IMR-90 (cell line): ENCODE results near the gene IRF5. TPM values are rescaled to one million over a fixed set of nuclear protein-coding genes. Genes with fewer than 3 reads are reported as not detected.

Source experiments
- ATAC-seq: fragments of 200-7000 bp; cut with Tn5 transposase; 2 replicates; pipeline ENCODE4 v1.9.1; 2020; ENCODE audit warnings: low read depth, mild to moderate bottlenecking, moderate library complexity
- BruUV-seq: library from RNA; stranded (reverse); fragments of 400-500 nt; replicated peaks from 2 replicates; lab custom pipeline; 2021; lab: Mats Ljungman, UMichigan
- CTCF ChIA-PET: fragments of 300-600 bp; formaldehyde crosslinking; extraction: SDS; loops from one replicate; lab custom pipeline; 2021; ENCODE audit warnings: antibody characterized with exemption; lab: Yijun Ruan, JAX
- POLR2A ChIA-PET: fragments of 300-600 bp; sonication (Branson Sonifier 250); formaldehyde crosslinking; loops from one replicate; lab custom pipeline; 2022; ENCODE audit warnings: antibody characterized with exemption; ENCODE audit not compliant: unreplicated experiment; lab: Charles Lee
- DNase-seq: peaks from one replicate; pipeline ENCODE4 v3.0.0; 2013
- H2AFZ ChIP-seq: replicated peaks from 2 replicates; pipeline ENCODE3; 2013; ENCODE audit warnings: low read length, mild to moderate bottlenecking; ENCODE audit not compliant: poor library complexity
- H2AK5ac ChIP-seq: 2 replicates; pipeline ENCODE4 v1.6.1; 2013; ENCODE audit warnings: low read depth, low read length, inconsistent platforms
- H2AK9ac ChIP-seq: replicated peaks from 2 replicates; pipeline ENCODE3; 2013; ENCODE audit warnings: mild to moderate bottlenecking, low read depth, low read length, moderate library complexity; ENCODE audit not compliant: poor library complexity
- H2BK120ac ChIP-seq: 2 replicates; pipeline ENCODE4 v1.6.1; 2013; ENCODE audit warnings: low read depth, low read length, inconsistent platforms
- H2BK15ac ChIP-seq: 3 replicates; pipeline ENCODE4 v1.6.1; 2013; ENCODE audit warnings: low read depth, low read length, inconsistent platforms
- H2BK20ac ChIP-seq: 2 replicates; pipeline ENCODE4 v1.6.1; 2013; ENCODE audit warnings: low read depth, mild to moderate bottlenecking, inconsistent platforms, low read length, moderate library complexity
- H2BK5ac ChIP-seq: 2 replicates; pipeline ENCODE4 v1.6.1; 2013; ENCODE audit warnings: mild to moderate bottlenecking, low read depth, low read length, inconsistent platforms; ENCODE audit not compliant: poor library complexity, severe bottlenecking
- H3K14ac ChIP-seq: replicated peaks from 2 replicates; pipeline ENCODE4 v1.6.1; 2013; ENCODE audit warnings: low read depth, low read length, inconsistent platforms
- H3K18ac ChIP-seq: 2 replicates; pipeline ENCODE4 v1.6.1; 2013; ENCODE audit warnings: low read depth, low read length, control low read depth
- H3K23ac ChIP-seq: 2 replicates; pipeline ENCODE4 v1.6.1; 2013; ENCODE audit warnings: low read depth, low read length, inconsistent platforms
- H3K27ac ChIP-seq: 2 replicates; pipeline ENCODE4 v1.5.1; 2013; ENCODE audit warnings: mild to moderate bottlenecking, control low read depth, low read length; ENCODE audit not compliant: insufficient read depth
- H3K27me3 ChIP-seq: 2 replicates; pipeline ENCODE4 v1.6.1; 2013; ENCODE audit warnings: low read length; ENCODE audit not compliant: control insufficient read depth, insufficient read depth
- H3K36me3 ChIP-seq: 2 replicates; pipeline ENCODE4 v1.6.1; 2013; ENCODE audit warnings: low read length, mixed read lengths; ENCODE audit not compliant: control insufficient read depth, insufficient read depth
- H3K4ac ChIP-seq: 2 replicates; pipeline ENCODE4 v1.6.1; 2013; ENCODE audit warnings: low read depth, low read length, inconsistent platforms
- H3K4me1 ChIP-seq: 2 replicates; pipeline ENCODE4 v1.6.1; 2013; ENCODE audit warnings: low read length, mixed read lengths; ENCODE audit not compliant: control insufficient read depth, insufficient read depth
- H3K4me2 ChIP-seq: 2 replicates; pipeline ENCODE4 v1.6.1; 2013; ENCODE audit warnings: low read depth, mild to moderate bottlenecking, control low read depth, low read length, moderate library complexity
- H3K4me3 ChIP-seq: 2 replicates; pipeline ENCODE4 v1.5.1; 2013; ENCODE audit warnings: low read depth, mild to moderate bottlenecking, control low read depth, low read length, moderate library complexity; ENCODE audit not compliant: insufficient read depth
- H3K56ac ChIP-seq: 2 replicates; pipeline ENCODE4 v1.6.1; 2013; ENCODE audit warnings: low read length, inconsistent platforms; ENCODE audit not compliant: insufficient read depth; ENCODE audit errors: extremely low read depth
- H3K79me1 ChIP-seq, 2 experiments: 2 replicates each; pipeline ENCODE4 v1.6.1; 2013; ENCODE audit warnings: low read length in 2 of 2, inconsistent platforms in 1 of 2, low read depth in 1 of 2
- H3K9ac ChIP-seq: 2 replicates; pipeline ENCODE4 v1.6.1; 2013; ENCODE audit warnings: low read depth, low read length, control low read depth
- H3K9me1 ChIP-seq: 2 replicates; pipeline ENCODE4 v1.6.1; 2013; ENCODE audit warnings: low read length, inconsistent platforms; ENCODE audit not compliant: insufficient read depth
- H3K9me3 ChIP-seq: 2 replicates; pipeline ENCODE4 v1.6.1; 2013; ENCODE audit warnings: low read length; ENCODE audit not compliant: control insufficient read depth, insufficient read depth
- H4K20me1 ChIP-seq: 2 replicates; pipeline ENCODE4 v1.6.1; 2013; ENCODE audit warnings: low read length, inconsistent platforms; ENCODE audit not compliant: insufficient read depth
- H4K5ac ChIP-seq: 2 replicates; pipeline ENCODE4 v1.6.1; 2013; ENCODE audit warnings: mild to moderate bottlenecking, low read depth, low read length, control low read depth
- H4K8ac ChIP-seq, 2 experiments: 2 replicates each; pipeline ENCODE4 v1.6.1; 2013; ENCODE audit warnings: low read depth in 2 of 2, low read length in 2 of 2, control low read depth in 1 of 2, inconsistent platforms in 1 of 2
- H4K91ac ChIP-seq: 2 replicates; pipeline ENCODE4 v1.6.1; 2013; ENCODE audit warnings: low read depth, low read length, inconsistent platforms; ENCODE audit not compliant: insufficient read depth
- BHLHE40 ChIP-seq: fragments of 150-350 bp; IDR thresholded peaks from 2 replicates; pipeline ENCODE4 v1.6.1; 2016; ENCODE audit warnings: mild to moderate bottlenecking, low read depth, low read length
- CEBPB ChIP-seq: IDR thresholded peaks from 2 replicates; pipeline ENCODE4 v1.6.1; 2012; ENCODE audit warnings: low read depth, low read length, improper control_type of control experiment
- CHD1 ChIP-seq: IDR thresholded peaks from 2 replicates; pipeline ENCODE4 v1.6.1; 2012; ENCODE audit warnings: low read depth, low read length, improper control_type of control experiment
- ELK1 ChIP-seq: fragments of 150-350 bp; IDR thresholded peaks from 2 replicates; pipeline ENCODE4 v1.6.1; 2016; ENCODE audit warnings: low read depth, mild to moderate bottlenecking, low read length, moderate library complexity, borderline replicate concordance
- FOS ChIP-seq: fragments of 150-350 bp; IDR thresholded peaks from 2 replicates; pipeline ENCODE4 v1.6.1; 2016; ENCODE audit warnings: low read depth, low read length
- MAFK ChIP-seq: IDR thresholded peaks from 2 replicates; pipeline ENCODE4 v1.6.1; 2012; ENCODE audit warnings: low read depth, low read length, improper control_type of control experiment
- MAZ ChIP-seq: IDR thresholded peaks from 2 replicates; pipeline ENCODE4 v1.6.1; 2012; ENCODE audit warnings: low read depth, mild to moderate bottlenecking, low read length, improper control_type of control experiment, moderate library complexity, borderline replicate concordance
- MXI1 ChIP-seq: IDR thresholded peaks from 2 replicates; pipeline ENCODE4 v1.6.1; 2012; ENCODE audit warnings: low read depth, mild to moderate bottlenecking, low read length, moderate library complexity, borderline replicate concordance
- NFE2L2 ChIP-seq: fragments of 150-350 bp; IDR thresholded peaks from 2 replicates; pipeline ENCODE4 v1.6.1; 2016; ENCODE audit warnings: low read depth, mild to moderate bottlenecking, low read length
- POLR2A ChIP-seq: IDR thresholded peaks from 2 replicates; pipeline ENCODE4 v1.6.1; 2012; ENCODE audit warnings: mild to moderate bottlenecking, low read depth, low read length
- RAD21 ChIP-seq: IDR thresholded peaks from 2 replicates; pipeline ENCODE4 v1.6.1; 2012; ENCODE audit warnings: low read length, improper control_type of control experiment
- RFX5 ChIP-seq: IDR thresholded peaks from 2 replicates; pipeline ENCODE4 v1.8.0; 2012; ENCODE audit warnings: low read depth, mild to moderate bottlenecking, low read length, moderate library complexity
- SMC3 ChIP-seq: fragments of 150-350 bp; IDR thresholded peaks from 2 replicates; pipeline ENCODE4 v1.6.1; 2016; ENCODE audit warnings: low read depth, mild to moderate bottlenecking, antibody characterized with exemption, low read length, moderate library complexity
- USF2 ChIP-seq: fragments of 150-350 bp; IDR thresholded peaks from 2 replicates; pipeline ENCODE4 v1.6.1; 2017; ENCODE audit warnings: mild to moderate bottlenecking, antibody characterized with exemption, low read length, low read depth
- WGBS, 2 experiments: methylation state at CpG; one replicate each; pipeline versions ENCODE4 v1.1.5 to v1.1.7; 2013; ENCODE audit warnings: missing lambda C conversion rate in 2 of 2; ENCODE audit not compliant: insufficient read length in 1 of 2; ENCODE audit errors: extremely low coverage in 2 of 2; 5-methylcytosine and 5-hydroxymethylcytosine counted together
- dilution Hi-C: fragments of 300-500 bp; cut with HindIII; formaldehyde crosslinking; loops from one replicate; pipeline ENCODE4 v1.14.3; 2018; ENCODE audit warnings: low sequenced_read_pairs; ENCODE audit not compliant: unreplicated experiment
- in situ Hi-C: fragments of 300-500 bp; cut with MboI; formaldehyde crosslinking; loops from 3 replicates; pipeline ENCODE4 v1.14.3; 2019; ENCODE audit warnings: low sequenced_read_pairs, inconsistent platforms, mixed read lengths
- intact Hi-C: fragments of 100-400 bp; cut with micrococcal nuclease; formaldehyde crosslinking; loops from 2 replicates; pipeline ENCODE4 v1.10.0; 2022
- polyA plus RNA-seq, 3 experiments: library from polyadenylated mRNA; depleted of rRNA; stranded (reverse); fragments of >200 nt; gene quantifications; 2 replicates each; pipeline ENCODE4 v1.2.3, GENCODE V29; 2012; ENCODE audit warnings: low replicate concordance in 1 of 3
- total RNA-seq: library from RNA; depleted of rRNA; stranded (reverse); fragments of >200 nt; gene quantifications from 2 replicates; pipeline ENCODE4 v1.2.3, GENCODE V29; 2012
- TF ChIP-seq, protein P1 (sequence below): conservative IDR thresholded peaks from 2 replicates; pipeline ENCODE4 v1.5.1; 2012; ENCODE audit warnings: mild to moderate bottlenecking, low read depth, low read length, improper control_type of control experiment

Gene IRF5
- total and polyA plus RNA-seq, 2 of the 4 experiments (the other 2 are of a cell fraction), result 0.14 to 0.18 TPM

GRCh38 chr7:128902761-128903585 is 34.8 kb upstream of the IRF5 start:
- Histone ChIP-seq H3K9me3 (peaks cover 2% of the 10 kb centered on the region; the same call in 1 of the 2 replicates), H3K79me1 (no peaks in the 10 kb centered on the region), H2BK15ac (no peak overlapping the region), H3K4me3 (no peak overlapping the region), H3K4ac (no peak overlapping the region), H2AK5ac (no peak overlapping the region), H3K56ac (no peak overlapping the region), H3K23ac (no peak overlapping the region), H4K91ac (no peak overlapping the region), H2BK5ac (no peak overlapping the region), H3K4me2 (no peak overlapping the region), H3K4me1 (peaks cover 2% of the 10 kb centered on the region; the same call in 1 of the 2 replicates), H2BK120ac (no peak overlapping the region), H2BK20ac (no peak overlapping the region), H3K18ac (no peak overlapping the region), H3K27me3 (peaks cover 20% of the 10 kb centered on the region), H3K27ac (no peak overlapping the region), H3K9ac (no peak overlapping the region), H4K20me1 (no peaks in the 10 kb centered on the region), H2AK9ac (no peak overlapping the region), H4K5ac (no peak overlapping the region), H4K8ac (no peak overlapping the region), H3K9me1 (no peaks in the 10 kb centered on the region), H3K14ac (no peak overlapping the region), H2AFZ (peak overlapping the region; percentile 0), H3K36me3 (no peaks in the 10 kb centered on the region)
- dilution Hi-C loops (no loop called here), intact Hi-C loops (no loop called here), in situ Hi-C loops (loop anchor here (5.0 kb wide), 1 partner anchor 189 kb away; no protein-coding TSS in a partner anchor)
- ATAC-seq (peak; percentile 24; the same call in 1 of the 2 replicates), DNase-seq (peak; percentile 8)
- POLR2A ChIA-PET, result no interaction called here
- CTCF ChIA-PET, result interaction anchor here (1.0 kb wide), 1 partner anchor 189 kb away, joined by 3 read pairs; no protein-coding TSS in a partner anchor
- no TSS peak for BruUV-seq
- WGBS, 2 experiments, result 73% methylated on average over 8 of the region's 12 CpGs; no CpG with 5 or more reads in 1 of the 2 experiments
- TF ChIP-seq RAD21 (no peak), SMC3 (no peak), ELK1 (no peak), MXI1 (no peak), MAFK (no peak), FOS (no peak), MAZ (no peak), USF2 (no peak), CHD1 (no peak), NFE2L2 (no peak), POLR2A (no peak), BHLHE40 (no peak), CEBPB (no peak), RFX5 (no peak)
- TF ChIP-seq, protein P1, sequence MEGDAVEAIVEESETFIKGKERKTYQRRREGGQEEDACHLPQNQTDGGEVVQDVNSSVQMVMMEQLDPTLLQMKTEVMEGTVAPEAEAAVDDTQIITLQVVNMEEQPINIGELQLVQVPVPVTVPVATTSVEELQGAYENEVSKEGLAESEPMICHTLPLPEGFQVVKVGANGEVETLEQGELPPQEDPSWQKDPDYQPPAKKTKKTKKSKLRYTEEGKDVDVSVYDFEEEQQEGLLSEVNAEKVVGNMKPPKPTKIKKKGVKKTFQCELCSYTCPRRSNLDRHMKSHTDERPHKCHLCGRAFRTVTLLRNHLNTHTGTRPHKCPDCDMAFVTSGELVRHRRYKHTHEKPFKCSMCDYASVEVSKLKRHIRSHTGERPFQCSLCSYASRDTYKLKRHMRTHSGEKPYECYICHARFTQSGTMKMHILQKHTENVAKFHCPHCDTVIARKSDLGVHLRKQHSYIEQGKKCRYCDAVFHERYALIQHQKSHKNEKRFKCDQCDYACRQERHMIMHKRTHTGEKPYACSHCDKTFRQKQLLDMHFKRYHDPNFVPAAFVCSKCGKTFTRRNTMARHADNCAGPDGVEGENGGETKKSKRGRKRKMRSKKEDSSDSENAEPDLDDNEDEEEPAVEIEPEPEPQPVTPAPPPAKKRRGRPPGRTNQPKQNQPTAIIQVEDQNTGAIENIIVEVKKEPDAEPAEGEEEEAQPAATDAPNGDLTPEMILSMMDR, result no peak
